ENCODE data around the gene OSBPL3. TPM values are rescaled to one million over a fixed set of nuclear protein-coding genes. Genes with fewer than 3 reads are reported as not detected.

Gene OSBPL3
- polyA plus RNA-seq, 1 of the 3 experiments (the other 2 are of a cell fraction), result 23.2 TPM

- H3K79me2 ChIP-seq (ENCODE audit: insufficient read depth), result no peaks in the 10 kb centered on the region
- DNase-seq, result no peak
- H3F3A ChIP-seq (replicated peaks; ENCODE audit: insufficient read depth), result peaks cover 24% of the 10 kb centered on the region
- no peaks in the 10 kb centered on the region for H3K9me2 ChIP-seq
- ChIA-PET POLR2A (no interaction called here), CTCF (interaction anchor here (1.0 to 14.0 kb wide), 5 partner anchors 172 to 278 kb away, joined by 3 to 396 read pairs (median 4); no protein-coding TSS in a partner anchor)
- WGBS (ENCODE audit: low lambda C conversion rate), result 95% methylated on average over 3 of the region's 3 CpGs
- H3K4me2 ChIP-seq, result no peak overlapping the region
- no peaks in the 10 kb centered on the region for H4K20me1 ChIP-seq (ENCODE audit: insufficient read depth)
- H3K9ac ChIP-seq, result no peak overlapping the region
- no peaks in the 10 kb centered on the region for H3K9me3 ChIP-seq
- no peak overlapping the region for H3K4me3 ChIP-seq (ENCODE audit: low read depth in 2 of 2, low read length in 1 of 2)
- TF ChIP-seq GATA2 (CRISPR knock-in tag; IDR thresholded peaks at IDR 0.05), result no peak
- TF ChIP-seq EZH2phosphoT487 (IDR thresholded peaks at IDR 0.05; ENCODE audit: borderline replicate concordance, low read depth), result no peak
- no peak for TF ChIP-seq FOXJ3 (CRISPR knock-in tag; IDR thresholded peaks at IDR 0.05)
- H3K36me3 ChIP-seq (replicated peaks in 1 of 2; ENCODE audit: control insufficient read depth in 1 of 2, insufficient read depth in 2 of 2, low read length in 1 of 2), result peaks cover 19 to 58% of the 10 kb centered on the region in 2 experiments
- H2AFZ ChIP-seq (ENCODE audit: low read depth), result no peak overlapping the region
- no peaks in the 10 kb centered on the region for H3K27me3 ChIP-seq (ENCODE audit: insufficient read depth)
- H3K4me1 ChIP-seq (ENCODE audit: control insufficient read depth in 1 of 2, insufficient read depth in 2 of 2, low read depth in 1 of 2, low read length in 1 of 2), result peaks cover 4 to 14% of the 10 kb centered on the region in 2 experiments; a peak in 3 of 4 replicates
- no peak overlapping the region for H3K27ac ChIP-seq (ENCODE audit: low read depth in 2 of 2, low read length in 1 of 2)
These were observed 163.1 kb downstream of the OSBPL3 start for GRCh38 chr7:24816868-24817267.

GRCh38 chr7:24812305-24812945, 167.6 kb downstream of the OSBPL3 start:
- peak; percentile 67 for DNase-seq
- H3K4me1 ChIP-seq (ENCODE audit: control insufficient read depth in 1 of 2, insufficient read depth in 2 of 2, low read depth in 1 of 2, low read length in 1 of 2), result peaks cover 0 to 4% of the 10 kb centered on the region in 2 experiments; a peak in 1 of 4 replicates
- WGBS (ENCODE audit: low lambda C conversion rate), result 50% methylated on average over 4 of the region's 4 CpGs

More at GRCh38 chr7:24812305-24812945, 167.6 kb downstream of the OSBPL3 start:
- Histone ChIP-seq H4K20me1 (ENCODE audit: insufficient read depth) (no peaks in the 10 kb centered on the region), H2AFZ (ENCODE audit: low read depth) (no peak overlapping the region), H3K27me3 (ENCODE audit: insufficient read depth) (no peaks in the 10 kb centered on the region), H3K9ac (no peak overlapping the region), H3K4me2 (no peak overlapping the region), H3K79me2 (ENCODE audit: insufficient read depth) (no peaks in the 10 kb centered on the region), H3K9me2 (no peaks in the 10 kb centered on the region), H3K9me3 (no peaks in the 10 kb centered on the region), H3K36me3 (replicated peaks in 1 of 2; ENCODE audit: control insufficient read depth in 1 of 2, insufficient read depth in 2 of 2, low read length in 1 of 2) (peaks cover 29 to 76% of the 10 kb centered on the region in 2 experiments), H3K4me3 (ENCODE audit: low read depth in 2 of 2, low read length in 1 of 2) (no peak overlapping the region; a peak in 1 of 4 replicates), H3K27ac (ENCODE audit: low read depth in 2 of 2, low read length in 1 of 2) (no peak overlapping the region), H3F3A (replicated peaks; ENCODE audit: insufficient read depth) (peaks cover 6% of the 10 kb centered on the region)
- peak; percentile 75 for TF ChIP-seq RAD21 (IDR thresholded peaks at IDR 0.05; ENCODE audit: low read length)
- TF ChIP-seq CHD2 (IDR thresholded peaks at IDR 0.05; ENCODE audit: low read length, partially characterized antibody), result no peak
- TF ChIP-seq CTCF (IDR thresholded peaks at IDR 0.05), result peak; percentile 100
- peak; percentile 86 for TF ChIP-seq SMC3 (IDR thresholded peaks at IDR 0.05; ENCODE audit: low read depth, low read length)
- TF ChIP-seq ELF1 (IDR thresholded peaks at IDR 0.05), result no peak
- TF ChIP-seq USF1 (IDR thresholded peaks at IDR 0.05; ENCODE audit: borderline replicate concordance, low read depth), result no peak
- TF ChIP-seq EP300 (IDR thresholded peaks at IDR 0.05; ENCODE audit: borderline replicate concordance in 1 of 2, low read depth in 1 of 2, low read length in 1 of 2), result no peak
- no peak for TF ChIP-seq MEF2A (IDR thresholded peaks at IDR 0.05; ENCODE audit: borderline replicate concordance, low read depth)
- ChIA-PET CTCF (interaction anchor here (0.5 to 14.0 kb wide), 87 partner anchors 9 to 637 kb away, joined by 3 to 396 read pairs (median 4); partner anchors contain the start of gene OSBPL3), POLR2A (interaction anchor here (0.7 kb wide), 1 partner anchor 282 kb away, joined by 5 read pairs; no protein-coding TSS in a partner anchor)

Measured in SK-N-SH (cell line).